HepG2 (cell line): Measurements from ENCODE around the gene ZNF213. TPM values are rescaled to one million over a fixed set of nuclear protein-coding genes. Genes with fewer than 3 reads are reported as not detected.

ENCODE experiments used
- CREBL2 ChIP-seq: sonication (generic); formaldehyde crosslinking; IDR thresholded peaks from 2 replicates; pipeline ENCODE4 v1.8.1; 2023; ENCODE audit warnings: missing genetic modification reagents, mild to moderate bottlenecking, borderline replicate concordance
- HDAC2 ChIP-seq: sonication (generic); formaldehyde crosslinking; IDR thresholded peaks from 2 replicates; pipeline ENCODE4 v1.4.0; 2020; ENCODE audit warnings: missing genetic modification reagents
- HMG20B ChIP-seq: conservative IDR thresholded peaks from 2 replicates; pipeline ENCODE4 v1.6.1; 2016; ENCODE audit warnings: missing genetic modification reagents, missing compliant biosample characterization
- HMGA1 ChIP-seq: sonication (generic); formaldehyde crosslinking; conservative IDR thresholded peaks from 2 replicates; pipeline ENCODE4 v1.4.0; 2020; ENCODE audit warnings: missing genetic modification reagents
- NFE2 ChIP-seq: sonication (generic); formaldehyde crosslinking; IDR thresholded peaks from 2 replicates; pipeline ENCODE4 v1.4.0; 2020; ENCODE audit warnings: missing genetic modification reagents
- PATZ1 ChIP-seq: sonication (generic); formaldehyde crosslinking; IDR thresholded peaks from 2 replicates; pipeline ENCODE4 v1.4.0; 2020; ENCODE audit warnings: missing genetic modification reagents
- SIN3B ChIP-seq: fragments of 150-350 bp; IDR thresholded peaks from 2 replicates; pipeline ENCODE4 v1.6.1; 2014; ENCODE audit warnings: low read length
- SKI ChIP-seq: fragments of 450-650 bp; IDR thresholded peaks from one replicate; pipeline ENCODE4 v1.6.1; 2018; ENCODE audit warnings: mild to moderate bottlenecking; ENCODE audit not compliant: partially characterized antibody
- TRAFD1 ChIP-seq: sonication (generic); formaldehyde crosslinking; IDR thresholded peaks from 2 replicates; pipeline ENCODE4 v1.5.1; 2020; ENCODE audit warnings: missing genetic modification reagents, mild to moderate bottlenecking, borderline replicate concordance
- ZBTB4 ChIP-seq: sonication (generic); formaldehyde crosslinking; IDR thresholded peaks from 2 replicates; pipeline ENCODE4 v1.4.0; 2020; ENCODE audit warnings: missing genetic modification reagents, mild to moderate bottlenecking, borderline replicate concordance
- ZNF274 ChIP-seq: sonication (generic); formaldehyde crosslinking; IDR thresholded peaks from 2 replicates; pipeline ENCODE4 v1.5.1; 2020; ENCODE audit warnings: mild to moderate bottlenecking, missing genetic modification reagents
- ZNF766 ChIP-seq: sonication (generic); formaldehyde crosslinking; IDR thresholded peaks from 2 replicates; pipeline ENCODE4 v1.5.0; 2020; ENCODE audit warnings: missing genetic modification reagents, borderline replicate concordance
- ZSCAN12 ChIP-seq: sonication (generic); formaldehyde crosslinking; IDR thresholded peaks from 2 replicates; pipeline ENCODE4 v1.9.0; 2021; ENCODE audit warnings: mild to moderate bottlenecking, missing genetic modification reagents
- ZSCAN22 ChIP-seq: sonication (generic); formaldehyde crosslinking; IDR thresholded peaks from 2 replicates; pipeline ENCODE4 v1.4.0; 2020; ENCODE audit warnings: mild to moderate bottlenecking, missing genetic modification reagents
- polyA plus RNA-seq, 8 experiments: library from polyadenylated mRNA; depleted of rRNA in 3 of 8; stranded (reverse) in 7 of 8; unstranded in 1 of 8; fragments of >200 nt; fragmentation: Illumina TruSeq in 4 of 8; extraction: Trizol in 4 of 8; gene quantifications; 2 replicates each; pipeline versions ENCODE4 v1.2.1 to v1.2.3, GENCODE V29; 2011 to 2016; ENCODE audit warnings: low read depth in 4 of 8, missing spikeins in 1 of 8, mixed read lengths in 1 of 8; ENCODE audit not compliant: insufficient read depth in 1 of 8
- total RNA-seq, 5 experiments: library from RNA; depleted of rRNA; stranded (reverse); fragments of >200 nt; fragmentation: Illumina TruSeq; extraction: Trizol; gene quantifications; 2 replicates each; pipeline ENCODE4 v1.2.3, GENCODE V29; 2016; ENCODE audit warnings: low read depth in 1 of 5

ZNF213 gene
- total and polyA plus RNA-seq, 2 of the 13 experiments (the other 11 are each of a cell fraction or from before 2014, with no cell fraction given), result 0.59 to 0.97 TPM

GRCh38 chr16:3157229-3158025, 22.6 kb downstream of the ZNF213 start (continued):
- TF ChIP-seq ZBTB4 (CRISPR knock-in tag), result no peak
- TF ChIP-seq ZSCAN22 (CRISPR knock-in tag), result no peak
- peak; percentile 75; the same call in 1 of the 2 replicates for TF ChIP-seq HDAC2
- TF ChIP-seq SKI, result peak; percentile 17
- TF ChIP-seq PATZ1 (CRISPR knock-in tag), result peak; percentile 28; the same call in 1 of the 2 replicates
- TF ChIP-seq ZNF766, result no peak
- no peak for TF ChIP-seq SIN3B
- 0 out of 2 replicates have a peak, but pooled peaks have one; percentile 38 for TF ChIP-seq ZNF274
- no peak for TF ChIP-seq ZSCAN12 (CRISPR knock-in tag)
- TF ChIP-seq NFE2 (CRISPR knock-in tag), result no peak
- TF ChIP-seq HMG20B (CRISPR knock-in tag), result no peak
- TF ChIP-seq TRAFD1 (CRISPR knock-in tag), result no peak
- no peak; the same call in 1 of the 2 replicates for TF ChIP-seq CREBL2 (CRISPR knock-in tag)
- TF ChIP-seq HMGA1 (CRISPR knock-in tag), result no peak
